ENCODE results near the gene INSRR. TPM values are rescaled to one million over a fixed set of nuclear protein-coding genes. Genes with fewer than 3 reads are reported as not detected.
A peak's percentile ranks its signal among the peaks of the same experiment; 100 is the strongest.

The INSRR gene
- total and polyA plus RNA-seq, 9 of the 15 experiments (the other 6 are each of a cell fraction or from before 2014, with no cell fraction given), result 0.03 to 0.18 (median 0.06) TPM; not detected in 3

DNA sequence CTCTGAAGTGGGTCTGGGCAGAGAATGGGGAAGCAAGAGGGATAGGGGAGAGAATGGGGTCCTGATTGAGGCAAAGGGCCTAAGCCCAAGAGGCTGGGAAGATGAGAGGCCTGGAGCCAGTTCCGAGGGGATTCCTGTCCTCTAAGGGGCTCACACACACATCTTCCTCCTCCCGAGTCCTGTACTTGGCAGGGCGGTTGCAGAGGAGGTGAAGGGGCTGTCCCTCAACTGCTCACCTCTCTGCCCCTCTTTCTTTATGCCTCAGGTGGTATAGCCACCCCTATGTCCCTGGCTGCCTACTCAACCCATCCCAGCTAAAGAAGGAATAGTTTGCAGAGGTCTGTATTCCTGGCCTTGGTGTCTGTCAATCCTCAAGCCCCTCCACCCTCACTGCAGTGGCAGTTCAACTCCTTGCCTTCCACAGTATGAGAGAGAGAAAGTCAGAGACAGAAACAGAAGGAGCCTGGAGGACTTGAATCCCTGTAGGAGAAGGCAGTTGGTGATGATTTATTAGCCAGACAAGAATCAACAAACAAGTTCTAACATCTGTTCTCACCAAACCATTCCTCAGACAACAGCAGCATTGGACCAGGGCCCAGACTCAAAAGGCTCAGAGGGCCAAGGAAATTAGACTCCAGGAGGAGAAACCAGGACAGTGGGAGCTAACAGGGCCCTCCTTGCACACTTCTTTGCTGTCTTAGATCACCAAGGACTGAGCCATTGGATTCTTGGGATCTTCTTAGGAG lies 53.0 kb downstream of the INSRR start (continued):
- TF ChIP-seq MEIS2 (IDR thresholded peaks at IDR 0.05; ENCODE audit: partially characterized antibody), result peak; percentile 58

DNA sequence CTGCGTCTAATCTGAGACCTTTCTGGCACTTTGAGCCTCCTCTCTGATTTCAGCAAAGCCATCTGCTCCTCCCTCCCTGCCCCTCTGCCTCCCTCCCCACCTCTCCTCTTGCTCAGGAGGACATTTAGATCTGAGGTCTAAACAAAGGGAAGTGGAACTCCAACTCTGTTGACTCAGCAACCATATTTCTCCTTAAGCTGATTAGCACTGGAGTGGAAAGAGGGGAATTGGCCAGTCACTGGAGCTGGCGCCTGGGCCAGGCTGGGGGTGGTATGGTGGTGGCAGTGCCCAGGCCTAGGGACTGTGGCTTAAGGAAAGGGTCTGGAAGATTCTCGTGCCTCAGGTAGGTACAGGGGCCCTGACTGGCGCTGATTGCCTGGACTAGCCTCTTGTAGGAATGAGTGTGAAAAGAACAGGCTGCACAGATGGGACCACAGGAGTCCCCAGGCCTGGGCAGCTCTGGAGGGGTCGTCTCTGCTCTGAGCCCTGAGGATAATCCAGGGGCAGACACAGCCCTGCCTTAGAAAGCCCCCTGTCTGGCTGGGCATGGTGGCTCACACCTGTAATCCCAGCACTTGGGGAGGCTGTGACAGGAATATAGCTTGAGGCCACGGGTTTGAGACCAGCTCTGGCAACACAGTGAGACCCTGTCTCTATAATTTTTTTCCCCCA lies 54.2 kb downstream of the INSRR start:
- POLR2A ChIA-PET, result interaction anchor here (0.6 to 1.4 kb wide), 6 partner anchors 9 to 20 kb away, joined by 3 to 8 read pairs (median 4); partner anchors contain the start of gene SH2D2A
- no peak overlapping the region for H3K4me2 ChIP-seq (ENCODE audit: insufficient read depth, low read length)
- peaks cover 12 to 14% of the 10 kb centered on the region in 2 experiments for H3K4me1 ChIP-seq (replicated peaks in 1 of 2; ENCODE audit: control insufficient read depth in 2 of 2, insufficient read depth in 2 of 2, low read length in 2 of 2)
- peaks cover 31% of the 10 kb centered on the region for H3K36me3 ChIP-seq (ENCODE audit: control insufficient read depth, insufficient read depth, low read length)
- no peaks in the 10 kb centered on the region for H3K9me3 ChIP-seq (replicated peaks; ENCODE audit: control insufficient read depth, insufficient read depth, low read depth, low read length)
- in situ Hi-C loops (cut with MboI), result loop anchor here (5.0 kb wide), 1 partner anchor 58 kb away; the partner anchor contains the start of gene NTRK1
- FAIRE-seq (peak; percentile 44), DNase-seq (ENCODE audit: extremely low read depth in 1 of 4, low spot score in 3 of 4) (peak in 1 of 4 experiments; percentile 33), ATAC-seq (peak; percentile 44)
- no peaks in the 10 kb centered on the region for H3K79me2 ChIP-seq (ENCODE audit: control insufficient read depth, insufficient read depth, low read length)
- H2AFZ ChIP-seq (ENCODE audit: low read depth, low read length), result no peak overlapping the region
- no peaks in the 10 kb centered on the region for H3K9me1 ChIP-seq (ENCODE audit: control insufficient read depth, insufficient read depth, low read length)
- CTCF ChIA-PET (ENCODE audit: low intra/inter-chr PET ratio), result no interaction called here
- intact Hi-C loops (cut with micrococcal nuclease), result no loop called here
- H3K9ac ChIP-seq (ENCODE audit: insufficient read depth in 1 of 2, low read depth in 2 of 2, low read length in 2 of 2), result peak overlapping the region in 1 of 2 experiments; percentile 79; a peak in 2 of 4 replicates
- peak overlapping the region; percentile 11; the same call in 1 of the 3 replicates for H3K27ac ChIP-seq (ENCODE audit: extremely low read depth, low read depth, low read length)
- H4K20me1 ChIP-seq (replicated peaks; ENCODE audit: control insufficient read depth, insufficient read depth, low read length), result no peaks in the 10 kb centered on the region
- 35% methylated on average over 6 of the region's 6 CpGs for WGBS (ENCODE audit: insufficient coverage, low coverage, missing lambda C conversion rate)
- H3K27me3 ChIP-seq (ENCODE audit: control insufficient read depth in 2 of 2, insufficient read depth in 2 of 2, low read length in 2 of 2), result no peaks in the 10 kb centered on the region
- no peak overlapping the region for H3K4me3 ChIP-seq
- BruUV-seq (replicated peaks), result no TSS peak
- no peak for TF ChIP-seq GTF2F1 (IDR thresholded peaks at IDR 0.05; ENCODE audit: low read depth, low read length)
- TF ChIP-seq, protein P1, sequence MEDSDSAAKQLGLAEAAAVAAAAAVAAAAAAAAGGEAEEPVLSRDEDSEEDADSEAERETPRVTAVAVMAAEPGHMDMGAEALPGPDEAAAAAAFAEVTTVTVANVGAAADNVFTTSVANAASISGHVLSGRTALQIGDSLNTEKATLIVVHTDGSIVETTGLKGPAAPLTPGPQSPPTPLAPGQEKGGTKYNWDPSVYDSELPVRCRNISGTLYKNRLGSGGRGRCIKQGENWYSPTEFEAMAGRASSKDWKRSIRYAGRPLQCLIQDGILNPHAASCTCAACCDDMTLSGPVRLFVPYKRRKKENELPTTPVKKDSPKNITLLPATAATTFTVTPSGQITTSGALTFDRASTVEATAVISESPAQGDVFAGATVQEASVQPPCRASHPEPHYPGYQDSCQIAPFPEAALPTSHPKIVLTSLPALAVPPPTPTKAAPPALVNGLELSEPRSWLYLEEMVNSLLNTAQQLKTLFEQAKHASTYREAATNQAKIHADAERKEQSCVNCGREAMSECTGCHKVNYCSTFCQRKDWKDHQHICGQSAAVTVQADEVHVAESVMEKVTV (CRISPR knock-in tag; IDR thresholded peaks at IDR 0.05), result no peak
- TF ChIP-seq MTA2 (IDR thresholded peaks at IDR 0.05; ENCODE audit: low read depth), result no peak
- TF ChIP-seq, protein P2, sequence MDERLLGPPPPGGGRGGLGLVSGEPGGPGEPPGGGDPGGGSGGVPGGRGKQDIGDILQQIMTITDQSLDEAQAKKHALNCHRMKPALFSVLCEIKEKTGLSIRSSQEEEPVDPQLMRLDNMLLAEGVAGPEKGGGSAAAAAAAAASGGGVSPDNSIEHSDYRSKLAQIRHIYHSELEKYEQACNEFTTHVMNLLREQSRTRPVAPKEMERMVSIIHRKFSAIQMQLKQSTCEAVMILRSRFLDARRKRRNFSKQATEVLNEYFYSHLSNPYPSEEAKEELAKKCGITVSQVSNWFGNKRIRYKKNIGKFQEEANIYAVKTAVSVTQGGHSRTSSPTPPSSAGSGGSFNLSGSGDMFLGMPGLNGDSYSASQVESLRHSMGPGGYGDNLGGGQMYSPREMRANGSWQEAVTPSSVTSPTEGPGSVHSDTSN (CRISPR knock-in tag; IDR thresholded peaks at IDR 0.05; ENCODE audit: low read depth), result no peak
- TF ChIP-seq, protein P2 (tag; conservative IDR thresholded peaks at IDR 0.05; ENCODE audit: low read depth), result 0 out of 2 replicates have a peak, but pooled peaks have one; percentile 12
- TF ChIP-seq PHF8 (IDR thresholded peaks at IDR 0.05; ENCODE audit: borderline replicate concordance, low read length), result no peak
- no peak for TF ChIP-seq GABPB2 (CRISPR knock-in tag; conservative IDR thresholded peaks at IDR 0.05)
- TF ChIP-seq HNRNPH1 (optimal IDR thresholded peaks at IDR 0.05; ENCODE audit: low read depth, low read length), result no peak
- TF ChIP-seq FUS (optimal IDR thresholded peaks at IDR 0.05; ENCODE audit: low read depth, low read length), result no peak
- TF ChIP-seq, protein P3, sequence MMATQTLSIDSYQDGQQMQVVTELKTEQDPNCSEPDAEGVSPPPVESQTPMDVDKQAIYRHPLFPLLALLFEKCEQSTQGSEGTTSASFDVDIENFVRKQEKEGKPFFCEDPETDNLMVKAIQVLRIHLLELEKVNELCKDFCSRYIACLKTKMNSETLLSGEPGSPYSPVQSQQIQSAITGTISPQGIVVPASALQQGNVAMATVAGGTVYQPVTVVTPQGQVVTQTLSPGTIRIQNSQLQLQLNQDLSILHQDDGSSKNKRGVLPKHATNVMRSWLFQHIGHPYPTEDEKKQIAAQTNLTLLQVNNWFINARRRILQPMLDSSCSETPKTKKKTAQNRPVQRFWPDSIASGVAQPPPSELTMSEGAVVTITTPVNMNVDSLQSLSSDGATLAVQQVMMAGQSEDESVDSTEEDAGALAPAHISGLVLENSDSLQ (IDR thresholded peaks at IDR 0.05), result 0 out of 2 replicates have a peak, but pooled peaks have one; percentile 13
- TF ChIP-seq NR1H2 (CRISPR knock-in tag; IDR thresholded peaks at IDR 0.05), result no peak
- TF ChIP-seq SLC30A9 (CRISPR knock-in tag; IDR thresholded peaks at IDR 0.05), result no peak
- TF ChIP-seq ZNF174 (CRISPR knock-in tag; IDR thresholded peaks at IDR 0.05), result no peak

Measured in K562 (cell line).